SHP77 (cell line): ENCODE results near the gene TRAF4.
"Not testable (repeated sequence)": the region's sequence is repeated elsewhere in the genome, so short reads cannot be mapped to it uniquely, and the experiment has no call there.

ENCODE experiments used
- DNase-seq, 2 experiments: peaks; one replicate each; lab custom pipeline; 2025; lab: John Stamatoyannopoulos, UW

Gene TRAF4

DNA sequence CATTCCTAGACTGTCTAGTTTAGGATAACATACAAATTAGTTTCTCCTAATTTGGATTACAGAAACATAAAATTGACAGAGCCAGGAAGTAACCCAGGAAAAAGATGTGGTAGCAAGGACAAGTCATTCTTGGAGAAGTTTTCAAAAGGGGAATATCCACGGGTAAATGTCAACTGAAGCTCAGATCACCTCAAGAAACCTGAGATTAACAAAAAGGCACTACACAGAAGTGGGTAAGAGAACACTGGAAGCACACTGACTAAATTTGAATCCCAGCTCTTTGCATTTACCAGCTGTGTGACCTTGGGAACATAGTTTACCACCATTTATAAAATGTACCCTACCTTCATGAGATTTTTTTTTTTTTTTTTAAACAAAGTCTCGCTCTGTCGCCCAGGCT, 39.4 kb downstream of the TRAF4 start:
- DNase-seq, result no peak

DNA sequence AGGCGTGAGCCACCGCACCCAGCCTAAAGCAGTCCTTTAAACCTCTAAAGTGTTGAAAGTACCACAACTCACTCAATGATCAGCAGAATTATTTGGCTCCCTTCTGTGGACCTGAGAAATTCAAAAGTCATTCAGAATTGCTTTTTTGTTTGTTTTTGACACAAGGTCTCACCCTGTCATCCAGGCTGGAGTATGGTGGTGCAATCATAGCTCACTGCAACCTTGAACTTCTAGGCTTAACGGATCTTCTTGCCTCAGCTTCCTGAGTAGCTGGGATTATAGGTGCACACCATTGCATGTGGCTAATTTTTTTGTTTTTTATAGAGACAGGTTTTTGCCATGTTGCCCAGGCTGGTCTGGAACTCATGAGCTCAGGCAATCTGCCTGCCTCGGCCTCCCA, 44.3 kb downstream of the TRAF4 start:
- DNase-seq, result no peak

DNA sequence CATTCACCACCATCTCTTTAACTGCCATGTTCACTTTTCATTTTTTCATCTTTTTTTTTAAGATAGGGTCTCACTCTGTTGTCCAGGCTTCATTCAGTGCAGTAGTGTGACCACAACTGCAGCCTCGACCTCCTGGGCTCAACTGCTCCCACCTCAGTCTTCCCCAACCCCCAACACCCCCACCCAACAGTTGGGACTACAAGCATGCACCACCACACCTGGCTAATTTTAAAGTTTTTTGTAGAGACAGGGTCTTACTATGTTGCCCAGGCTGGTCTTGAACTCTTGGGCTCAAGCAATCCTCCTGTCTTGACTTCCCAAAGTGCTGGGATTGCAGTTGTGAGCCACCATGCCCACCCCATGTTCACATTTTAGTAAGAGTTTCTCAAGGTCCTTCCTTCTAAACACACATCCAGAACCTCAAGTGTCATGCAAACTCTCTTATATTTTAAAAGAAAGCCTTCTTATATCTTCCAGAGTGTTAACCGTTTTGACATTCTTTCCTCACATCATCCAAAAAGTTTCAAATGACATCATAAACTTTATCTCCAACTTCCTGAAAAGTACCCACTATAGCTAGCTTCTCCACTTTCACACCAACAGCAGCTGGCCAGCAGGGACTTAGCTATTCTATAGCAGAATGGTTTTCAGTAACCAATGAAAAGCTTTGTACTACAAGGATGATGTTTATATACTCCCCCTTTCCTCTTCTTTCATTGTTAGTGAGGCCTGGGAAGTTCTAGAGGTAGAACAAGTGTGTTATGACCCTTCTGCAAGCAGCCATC, 49.3 kb downstream of the TRAF4 start:
- DNase-seq, result no peak

DNA sequence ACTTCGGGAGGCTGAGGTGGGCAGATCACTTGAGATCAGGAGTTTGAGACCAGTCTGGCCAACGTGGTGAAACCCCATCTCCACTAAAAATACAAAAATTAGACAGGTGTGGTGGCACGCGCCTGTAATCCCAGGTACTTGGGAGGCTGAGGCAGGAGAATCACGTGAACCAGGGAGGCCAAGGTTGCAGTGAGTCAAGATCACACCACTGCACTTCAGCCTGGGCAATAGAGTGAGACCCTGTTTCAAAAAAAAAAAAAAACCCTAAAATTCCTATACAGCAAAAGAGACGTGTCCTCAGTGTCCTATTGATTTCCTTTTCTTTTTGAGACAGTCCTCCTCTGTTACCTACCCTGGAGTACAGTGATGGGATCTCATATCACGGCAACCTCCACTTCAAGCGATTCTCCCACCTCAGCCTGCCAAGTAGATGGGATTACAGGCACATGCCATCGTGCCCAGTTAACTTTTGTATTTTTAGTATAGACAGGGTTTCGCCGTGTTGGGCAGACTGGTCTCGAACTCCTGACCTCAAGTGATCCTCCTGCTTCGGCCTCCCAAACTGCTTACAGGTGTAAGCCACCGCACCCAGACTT, 51.1 kb downstream of the TRAF4 start:
- DNase-seq, result not testable (repeated sequence)

DNA sequence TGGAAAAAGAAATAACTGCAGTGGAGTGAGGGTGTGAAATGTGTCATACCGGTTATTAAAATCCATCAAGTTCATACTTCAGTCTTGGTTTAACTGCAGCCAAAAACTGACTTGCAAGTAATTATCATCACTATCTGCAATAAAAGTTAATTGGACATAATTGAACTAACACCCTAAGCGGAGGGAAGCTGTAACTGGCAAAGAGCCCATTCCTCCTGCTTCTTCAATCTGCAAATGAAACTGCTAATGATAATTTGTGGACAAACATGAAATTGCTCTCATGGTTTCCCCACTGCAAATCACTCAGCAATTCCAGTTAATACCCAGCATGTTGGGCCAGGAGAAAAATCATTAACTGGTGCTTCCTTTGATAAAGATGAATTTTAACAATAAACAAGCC, 52.3 kb downstream of the TRAF4 start:
- DNase-seq, result no peak
